ENCODE results near the gene CNGB1. TPM values are rescaled to one million over a fixed set of nuclear protein-coding genes. Genes with fewer than 3 reads are reported as not detected.

CNGB1 gene
- total and polyA plus RNA-seq, 2 experiments from 2014 or later = not detected

DNA sequence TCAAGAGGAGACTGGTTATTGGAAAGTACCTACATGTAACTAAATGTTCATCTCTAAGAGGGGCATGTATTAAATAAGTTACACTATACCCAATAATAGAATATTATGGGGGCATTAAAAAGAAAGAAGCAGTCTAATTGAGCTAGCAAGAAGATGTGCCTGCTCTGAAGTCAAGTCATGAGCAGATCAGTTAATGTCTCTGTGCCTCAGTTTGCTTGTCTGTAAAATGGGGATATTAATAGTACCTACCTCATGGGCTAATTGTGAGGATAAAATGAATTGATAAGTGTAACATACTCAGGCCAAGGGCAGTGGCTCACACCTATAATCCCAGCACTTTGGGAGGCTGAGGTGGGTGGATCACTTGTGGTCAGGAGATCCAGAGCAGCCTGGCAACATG, 3.0 kb downstream of the CNGB1 start:
- no peaks in the 10 kb centered on the region for H3K9me3 ChIP-seq (ENCODE audit: low read depth)
- no peaks in the 10 kb centered on the region for H4K20me1 ChIP-seq (ENCODE audit: insufficient read depth, poor library complexity, severe bottlenecking)
- H3K9me2 ChIP-seq (replicated peaks; ENCODE audit: insufficient read depth) = no peaks in the 10 kb centered on the region
- no peaks in the 10 kb centered on the region for H3K4me1 ChIP-seq (ENCODE audit: insufficient read depth)
- H3K27ac ChIP-seq = no peak overlapping the region
- H3K36me3 ChIP-seq (replicated peaks; ENCODE audit: insufficient read depth, low read depth) = no peaks in the 10 kb centered on the region
- no peak for DNase-seq (ENCODE audit: low spot score)
- no peaks in the 10 kb centered on the region for H3K79me2 ChIP-seq
- no peak overlapping the region for H2AFZ ChIP-seq
- no peak overlapping the region for H3K4me3 ChIP-seq
- H3K4me2 ChIP-seq = no peak overlapping the region
- TF ChIP-seq CTCF (IDR thresholded peaks at IDR 0.05; ENCODE audit: poor library complexity) (no peak), EZH2 (IDR thresholded peaks at IDR 0.05; ENCODE audit: borderline replicate concordance) (no peak), EZH2phosphoT487 (IDR thresholded peaks at IDR 0.05; ENCODE audit: low read depth, severe bottlenecking, unreplicated experiment) (no peak)
- no peaks in the 10 kb centered on the region for H3K27me3 ChIP-seq

DNA sequence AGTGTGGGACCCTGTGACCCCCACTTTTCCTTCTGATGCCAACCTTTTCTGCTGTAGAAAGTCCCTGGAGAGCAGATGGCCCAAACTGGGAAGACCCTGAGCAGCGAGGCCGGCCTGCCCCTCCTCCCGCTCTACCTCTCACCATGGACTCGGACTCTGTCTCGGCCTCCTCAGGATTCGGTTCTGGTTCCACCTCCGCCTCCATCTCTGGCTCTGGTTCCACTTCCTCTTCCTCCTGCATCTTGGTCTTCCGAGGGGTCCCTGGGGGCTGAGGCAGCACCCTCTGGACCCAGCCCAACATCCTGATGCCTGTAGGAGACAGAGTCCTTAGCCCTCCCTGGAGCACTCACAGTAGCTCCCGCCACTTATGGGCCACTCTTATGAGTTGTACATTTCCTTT, 3.9 kb downstream of the CNGB1 start:
- H3K9me2 ChIP-seq (replicated peaks; ENCODE audit: insufficient read depth) = no peaks in the 10 kb centered on the region
- TF ChIP-seq CTCF (IDR thresholded peaks at IDR 0.05; ENCODE audit: poor library complexity) (no peak), EZH2 (IDR thresholded peaks at IDR 0.05; ENCODE audit: borderline replicate concordance) (no peak), EZH2phosphoT487 (IDR thresholded peaks at IDR 0.05; ENCODE audit: low read depth, severe bottlenecking, unreplicated experiment) (no peak)

GRCh38 chr16:57966204-57966771, 4.6 kb downstream of the CNGB1 start:
- no peak for DNase-seq (ENCODE audit: low spot score)
- Histone ChIP-seq H3K9me3 (ENCODE audit: low read depth) (no peaks in the 10 kb centered on the region), H3K27me3 (no peaks in the 10 kb centered on the region), H4K20me1 (ENCODE audit: insufficient read depth, poor library complexity, severe bottlenecking) (no peaks in the 10 kb centered on the region), H3K27ac (no peak overlapping the region), H3K79me2 (no peaks in the 10 kb centered on the region), H3K4me3 (no peak overlapping the region), H2AFZ (no peak overlapping the region), H3K4me2 (no peak overlapping the region), H3K9me2 (replicated peaks; ENCODE audit: insufficient read depth) (no peaks in the 10 kb centered on the region), H3K4me1 (ENCODE audit: insufficient read depth) (no peaks in the 10 kb centered on the region), H3K36me3 (replicated peaks; ENCODE audit: insufficient read depth, low read depth) (no peaks in the 10 kb centered on the region)
- no peak for TF ChIP-seq EZH2 (IDR thresholded peaks at IDR 0.05; ENCODE audit: borderline replicate concordance)
- TF ChIP-seq CTCF (IDR thresholded peaks at IDR 0.05; ENCODE audit: poor library complexity) = no peak
- TF ChIP-seq EZH2phosphoT487 (IDR thresholded peaks at IDR 0.05; ENCODE audit: low read depth, severe bottlenecking, unreplicated experiment) = no peak
- WGBS (ENCODE audit: low lambda C conversion rate, missing lambda C conversion rate) = 79% methylated on average over 4 of the region's 4 CpGs

More for the DNA sequence above, 3.9 kb downstream of the CNGB1 start:
- H4K20me1 ChIP-seq (ENCODE audit: insufficient read depth, poor library complexity, severe bottlenecking) = no peaks in the 10 kb centered on the region
- H3K9me3 ChIP-seq (ENCODE audit: low read depth) = no peaks in the 10 kb centered on the region
- H3K4me1 ChIP-seq (ENCODE audit: insufficient read depth) = no peaks in the 10 kb centered on the region
- H3K79me2 ChIP-seq = no peaks in the 10 kb centered on the region
- no peak overlapping the region for H3K27ac ChIP-seq
- no peak overlapping the region for H2AFZ ChIP-seq
- no peak overlapping the region for H3K4me3 ChIP-seq
- H3K36me3 ChIP-seq (replicated peaks; ENCODE audit: insufficient read depth, low read depth) = no peaks in the 10 kb centered on the region
- H3K27me3 ChIP-seq = no peaks in the 10 kb centered on the region
- no peak for DNase-seq (ENCODE audit: low spot score)
- WGBS (ENCODE audit: low lambda C conversion rate, missing lambda C conversion rate) = 93% methylated on average over 9 of the region's 9 CpGs
- H3K4me2 ChIP-seq = no peak overlapping the region
